Colon (tissue), 2 donors: ENCODE measurements around the gene S1PR1.

ENCODE experiments used
- FAIRE-seq: peaks from 2 replicates; lab custom pipeline; 2012; peaks lifted over from hg19 to GRCh38; lab: Jason Lieb, UNC
- donor health status: control.
- donor health status: control.

Gene S1PR1

DNA sequence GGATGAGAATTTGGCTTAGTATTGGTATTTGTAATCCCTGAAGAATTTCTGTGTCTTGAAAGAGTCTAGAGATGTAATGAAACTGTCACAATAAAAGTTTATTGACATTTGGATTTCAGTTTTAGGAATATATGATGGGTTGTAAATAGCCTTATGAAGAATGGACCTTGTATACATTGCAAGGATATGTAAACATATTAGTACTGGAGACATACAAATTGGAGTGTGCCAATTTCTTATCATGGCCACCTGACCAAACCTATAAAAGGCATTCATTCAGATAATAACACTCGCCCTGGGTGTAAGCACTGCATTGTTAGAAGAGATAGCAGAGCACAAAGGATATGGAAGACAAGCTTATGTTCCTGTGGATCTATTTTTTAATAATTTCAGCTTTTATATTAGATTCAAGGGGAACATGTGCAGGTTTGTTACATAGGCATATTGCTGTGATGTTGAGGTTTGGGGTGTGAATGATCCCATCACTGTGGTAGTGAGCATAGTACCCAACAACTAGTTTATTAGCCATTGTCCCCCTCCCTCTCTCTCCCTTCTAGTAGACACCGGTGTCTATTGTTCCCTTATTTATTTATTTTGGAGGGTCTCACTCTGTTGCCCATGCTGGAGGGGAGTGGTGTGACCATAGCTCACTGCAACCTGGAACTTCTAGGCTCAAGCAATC, 8.6 kb downstream of the S1PR1 start:
- no peak for FAIRE-seq

DNA sequence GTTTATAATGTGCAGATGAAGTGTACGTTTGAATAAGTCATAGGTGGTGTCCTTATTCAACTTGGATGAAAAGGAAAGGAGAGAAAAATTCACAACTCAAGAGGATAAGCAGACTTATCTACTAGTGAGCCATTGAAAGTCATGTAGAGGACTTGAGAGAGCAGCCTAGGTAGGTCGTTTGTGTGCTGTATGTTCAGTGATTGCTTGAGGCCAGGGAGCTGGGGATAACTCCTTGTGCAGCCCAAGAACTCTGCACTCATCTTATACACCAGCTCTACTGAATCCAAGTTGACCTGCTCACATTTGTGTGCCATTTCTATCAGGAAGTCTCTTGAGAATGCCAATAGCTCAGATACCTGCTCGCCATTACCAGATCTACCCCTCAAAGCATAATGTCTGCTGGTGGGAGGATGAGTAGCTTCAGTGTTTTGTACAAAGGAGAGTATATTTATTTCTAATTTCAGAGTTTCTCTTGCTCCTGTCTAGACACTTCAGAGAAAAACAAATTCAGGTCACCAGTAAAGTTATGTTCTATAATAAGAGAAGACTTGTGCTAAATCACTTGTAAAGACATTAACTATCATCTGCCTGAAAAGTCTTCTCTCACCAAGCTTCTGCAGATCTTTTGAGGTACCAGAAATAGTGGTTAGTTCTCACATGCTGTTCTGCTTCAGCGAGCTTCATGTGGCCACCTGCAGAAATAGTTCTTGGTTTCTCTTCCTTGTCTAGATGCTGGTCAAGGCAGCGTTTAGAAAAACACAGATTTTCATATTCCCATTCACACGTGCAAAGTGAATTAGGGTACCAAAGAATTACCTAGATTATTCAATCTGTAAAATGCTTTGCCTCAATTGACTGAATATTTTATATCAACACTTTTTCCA, 10.8 kb downstream of the S1PR1 start:
- no peak for FAIRE-seq

DNA sequence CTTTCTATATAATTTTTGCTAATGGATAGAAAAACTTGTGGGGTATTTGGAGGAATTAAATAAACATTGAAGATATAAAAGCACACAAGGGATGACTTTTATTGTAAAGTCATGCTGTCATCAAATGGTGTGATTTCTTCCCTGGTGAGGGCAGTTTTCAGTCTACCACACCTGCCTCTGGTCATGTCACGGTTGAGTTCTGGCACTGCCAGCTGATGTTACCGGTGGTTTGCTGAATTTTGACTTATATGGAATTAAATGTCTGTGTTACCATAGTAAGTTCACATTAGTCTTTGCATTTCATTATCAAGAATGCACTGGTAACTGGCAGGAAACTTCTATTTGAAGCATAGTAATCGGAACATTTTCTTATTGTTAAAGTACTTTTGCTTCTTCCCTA, 13.4 kb downstream of the S1PR1 start:
- no peak for FAIRE-seq

DNA sequence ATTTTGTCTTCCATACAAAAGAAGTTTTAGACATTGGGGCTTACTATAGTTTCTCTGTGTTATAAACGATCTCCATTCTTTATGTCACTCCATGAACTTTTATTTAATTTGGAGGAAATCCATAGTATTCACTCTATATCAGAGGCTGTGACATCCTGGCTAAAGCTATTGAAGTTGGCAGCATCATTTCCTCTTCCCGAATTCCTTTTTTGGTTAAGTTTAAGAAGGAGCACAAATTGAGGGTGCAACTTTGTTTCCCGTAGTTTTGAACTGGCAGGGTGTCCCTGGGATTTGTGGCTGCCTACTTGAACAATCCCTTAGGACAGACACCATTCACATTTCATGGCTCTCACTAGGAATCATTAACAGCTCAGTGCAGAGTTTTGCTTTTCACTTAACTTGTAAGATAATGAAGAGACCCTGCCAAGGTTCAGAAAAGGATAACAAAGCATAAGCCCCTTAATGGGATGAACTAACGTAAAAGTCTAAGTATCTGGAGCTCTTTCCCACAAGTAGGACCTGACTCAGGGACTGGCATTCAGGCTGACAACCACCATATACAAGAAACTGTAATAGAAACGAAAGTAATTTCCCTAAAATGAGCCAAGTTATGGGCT, 13.9 kb downstream of the S1PR1 start:
- FAIRE-seq = no peak

DNA sequence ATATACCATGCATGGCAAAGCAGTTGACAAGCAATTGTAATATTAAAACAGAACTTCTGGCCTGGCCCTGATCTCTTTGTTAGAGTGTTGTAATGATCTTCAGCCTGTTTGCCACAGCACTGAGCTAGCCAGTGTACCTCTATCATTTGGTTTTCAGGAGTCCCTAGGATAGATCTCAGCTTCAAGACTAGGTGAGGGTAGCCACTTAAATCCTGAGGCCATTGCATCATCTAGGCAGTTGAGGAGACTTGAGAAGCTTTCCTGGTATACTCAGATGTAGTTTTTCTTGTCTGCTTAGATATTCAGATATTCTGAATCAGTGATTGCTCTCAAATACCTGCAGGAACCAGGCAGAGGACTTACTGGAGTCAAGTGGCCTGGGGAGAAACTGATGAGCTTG, 14.7 kb downstream of the S1PR1 start:
- no peak for FAIRE-seq

DNA sequence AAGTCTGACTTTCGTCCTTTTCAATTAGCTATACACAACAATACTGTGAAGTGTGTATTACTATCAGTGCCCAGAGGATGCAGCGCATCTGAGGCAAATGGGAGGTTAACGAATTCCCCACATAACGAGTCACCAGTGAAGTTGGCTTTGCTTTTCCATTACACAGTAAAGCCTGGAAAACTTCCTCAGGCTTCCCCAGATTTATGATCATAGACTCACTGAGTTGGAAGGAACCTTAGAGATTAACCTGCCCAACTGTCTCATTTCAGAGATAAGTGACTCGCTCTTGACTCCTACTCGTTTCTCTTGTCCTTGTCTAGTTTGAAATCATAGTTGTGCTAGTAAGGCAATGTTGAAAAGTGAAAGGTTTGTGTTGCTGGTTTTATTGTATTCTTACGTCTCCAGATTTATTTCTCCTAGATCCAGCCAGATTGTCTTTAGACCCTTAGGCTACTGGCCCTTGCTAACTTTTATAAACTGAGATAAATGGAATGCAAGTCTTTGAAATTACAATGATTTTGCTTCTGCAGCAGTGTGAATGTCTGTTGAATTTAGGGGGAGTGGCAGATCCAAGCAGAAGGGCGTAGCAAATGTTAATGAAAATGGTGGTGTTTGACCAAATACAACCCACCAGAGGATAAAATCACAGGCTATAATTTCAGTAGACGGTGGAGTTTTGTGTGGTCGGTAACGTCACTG, 17.3 kb downstream of the S1PR1 start:
- FAIRE-seq = no peak

DNA sequence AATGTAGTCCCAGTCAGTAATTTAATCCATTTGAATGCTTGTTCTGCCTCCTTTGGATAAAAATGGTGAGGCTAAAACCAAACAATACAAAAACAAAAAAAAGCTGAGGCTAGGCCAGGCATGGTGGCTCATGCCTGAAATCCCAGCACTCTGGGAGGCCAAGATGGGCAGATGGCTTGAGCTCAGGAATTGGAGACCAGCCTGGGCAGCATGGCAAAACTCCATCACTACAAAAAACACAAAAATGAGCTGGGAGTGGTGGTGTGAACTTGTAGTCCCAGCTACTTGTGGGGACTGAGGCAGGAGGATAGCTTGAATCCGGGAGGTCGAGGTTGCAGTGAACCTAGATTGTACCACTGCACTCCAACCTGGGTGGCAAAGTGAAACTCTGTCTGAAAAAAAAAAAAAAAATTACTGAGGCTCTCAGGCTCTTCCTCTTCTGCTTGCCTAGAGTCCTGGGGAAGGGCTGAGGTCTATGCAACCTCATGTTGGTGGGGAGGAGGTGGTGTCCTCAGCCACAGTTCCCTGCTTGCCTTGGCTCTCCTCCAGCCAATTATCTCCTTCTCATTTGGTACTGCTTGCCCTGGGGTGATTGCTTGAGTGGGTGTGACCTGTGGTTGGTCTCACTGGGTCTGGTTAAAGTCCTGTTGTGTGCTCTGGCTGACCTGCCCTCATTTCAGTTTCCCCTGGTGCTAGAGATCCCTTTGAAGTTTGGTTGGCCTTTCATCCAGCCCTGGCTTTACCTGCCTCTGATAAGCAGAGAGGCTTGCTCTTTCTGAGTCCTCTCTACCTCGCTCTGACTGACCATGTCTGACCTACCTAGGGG, 20.9 kb downstream of the S1PR1 start:
- no peak for FAIRE-seq

DNA sequence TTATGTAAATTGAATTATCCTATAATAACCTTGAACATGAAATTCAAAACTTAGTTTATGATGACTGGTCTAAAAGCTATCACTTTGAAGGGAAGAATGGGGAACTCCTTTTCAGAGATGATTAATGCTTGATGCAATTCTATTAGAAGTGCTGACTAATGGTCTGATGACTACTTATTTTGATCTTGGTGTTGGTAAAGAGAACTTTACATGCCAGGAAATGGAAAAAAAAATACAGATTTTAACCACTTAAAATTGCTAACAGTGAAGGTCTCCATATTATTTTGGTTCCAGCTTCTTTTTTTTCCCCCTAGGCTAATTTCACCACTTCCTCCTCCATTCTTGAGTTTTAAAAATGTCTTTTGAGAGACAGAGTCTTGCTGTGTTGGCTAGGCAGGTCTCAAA, 22.9 kb downstream of the S1PR1 start:
- FAIRE-seq = no peak

DNA sequence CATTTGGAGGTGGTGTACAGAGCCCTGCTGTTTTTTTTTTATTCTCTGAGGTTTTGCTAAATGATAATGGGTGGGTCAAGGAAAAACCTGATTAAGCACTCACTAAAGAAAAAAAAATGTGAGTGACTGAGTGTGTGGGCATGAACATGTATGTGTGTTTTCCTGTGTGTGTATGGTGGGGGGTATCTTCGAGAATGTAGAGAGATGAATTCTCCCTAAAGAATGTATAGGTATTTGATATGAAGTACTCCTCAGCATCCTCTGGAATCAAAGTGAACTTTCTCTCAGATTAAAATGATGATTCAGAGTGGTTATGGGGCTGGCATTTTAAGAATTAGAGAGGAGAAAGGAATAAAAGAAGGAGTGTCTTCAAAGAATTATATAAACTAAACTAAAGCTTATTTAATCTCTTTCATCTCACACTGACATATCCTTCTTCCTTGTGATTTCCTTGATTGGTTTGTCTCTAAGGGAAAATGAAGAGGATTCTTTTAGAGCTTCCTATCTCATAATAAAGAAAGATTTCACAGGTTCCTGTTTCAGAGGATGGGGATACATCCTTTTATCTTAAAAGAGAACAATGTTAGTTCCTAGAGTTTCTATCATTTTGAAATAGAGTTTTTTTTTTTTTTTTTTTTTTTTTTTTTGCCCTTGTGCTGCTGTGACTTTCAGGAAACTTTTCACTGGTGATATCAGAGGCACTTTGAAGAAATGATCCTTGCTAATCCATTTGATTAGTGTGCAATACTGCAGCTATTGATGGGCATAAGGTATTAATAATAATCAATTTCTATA, 23.9 kb downstream of the S1PR1 start:
- no peak for FAIRE-seq

DNA sequence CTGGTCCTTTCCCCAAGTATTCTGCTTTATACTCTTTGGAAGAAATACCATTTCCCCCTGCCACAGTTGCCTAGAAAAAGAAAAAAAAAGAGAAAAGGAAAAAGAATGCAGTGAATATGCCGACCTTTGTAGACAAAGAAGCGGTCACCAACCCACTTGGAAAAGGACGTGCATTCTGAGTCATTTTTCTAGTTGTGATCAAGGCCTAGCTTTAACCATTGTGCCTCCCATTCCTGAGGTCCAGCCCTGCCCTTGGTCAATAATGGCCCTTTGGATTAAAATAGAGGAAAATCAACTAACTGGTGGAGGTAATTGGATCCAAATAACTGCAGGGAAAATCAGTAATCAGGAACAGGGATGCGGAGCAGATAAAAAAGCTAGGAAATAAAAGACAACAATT, 24.8 kb downstream of the S1PR1 start:
- no peak for FAIRE-seq

DNA sequence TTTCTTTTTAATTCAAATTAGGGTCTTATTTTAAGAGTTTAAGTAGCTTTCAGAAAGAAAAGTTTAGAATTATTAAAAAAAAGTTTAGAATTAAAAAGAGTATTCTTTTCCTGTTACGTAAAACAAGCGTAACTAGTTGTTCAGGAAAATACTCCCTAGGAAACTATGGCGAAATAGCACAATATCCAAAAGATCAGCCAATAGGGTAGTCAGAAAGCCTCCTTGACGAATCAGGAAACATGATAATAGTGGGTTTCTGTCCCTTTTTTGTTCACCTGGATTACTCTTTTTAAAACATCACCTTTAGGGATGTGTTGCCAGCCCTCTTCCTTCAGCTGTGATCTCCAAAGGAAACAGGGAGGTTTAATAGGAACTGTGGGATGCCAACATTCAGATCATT, 25.2 kb downstream of the S1PR1 start:
- no peak for FAIRE-seq

DNA sequence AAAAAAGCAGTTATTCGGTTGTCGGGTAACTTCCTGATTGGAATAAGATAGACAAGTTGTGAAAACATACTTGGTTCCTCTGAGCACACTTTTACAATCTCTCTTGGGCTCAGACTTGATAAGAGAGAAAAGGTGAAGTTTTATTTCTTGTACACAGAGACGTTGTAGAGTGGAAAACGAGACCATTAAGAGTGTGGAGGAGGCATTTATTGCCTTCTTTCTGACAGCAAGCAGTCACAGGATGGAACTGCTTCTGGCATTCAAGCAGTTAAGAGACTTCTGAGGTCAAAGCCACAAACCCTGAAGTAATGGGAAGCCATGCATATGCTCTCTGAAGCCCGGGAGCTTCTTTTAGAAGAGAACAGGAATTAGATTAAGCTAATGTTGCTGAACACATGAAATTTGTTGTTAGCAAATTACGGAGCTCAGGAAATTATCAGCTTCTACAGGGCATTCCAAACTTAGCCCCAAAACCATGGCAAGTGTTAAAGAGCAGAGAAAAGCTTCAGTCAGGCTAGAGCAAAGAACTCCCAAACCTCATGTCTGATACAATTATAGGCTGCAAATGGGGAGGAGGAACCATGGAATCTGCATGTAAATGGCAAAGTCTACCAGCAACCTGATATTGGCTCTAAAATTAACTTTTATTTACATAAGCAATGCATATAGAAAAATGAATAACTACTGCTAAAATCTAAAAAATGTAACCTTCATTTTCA, 26.0 kb downstream of the S1PR1 start:
- no peak for FAIRE-seq

DNA sequence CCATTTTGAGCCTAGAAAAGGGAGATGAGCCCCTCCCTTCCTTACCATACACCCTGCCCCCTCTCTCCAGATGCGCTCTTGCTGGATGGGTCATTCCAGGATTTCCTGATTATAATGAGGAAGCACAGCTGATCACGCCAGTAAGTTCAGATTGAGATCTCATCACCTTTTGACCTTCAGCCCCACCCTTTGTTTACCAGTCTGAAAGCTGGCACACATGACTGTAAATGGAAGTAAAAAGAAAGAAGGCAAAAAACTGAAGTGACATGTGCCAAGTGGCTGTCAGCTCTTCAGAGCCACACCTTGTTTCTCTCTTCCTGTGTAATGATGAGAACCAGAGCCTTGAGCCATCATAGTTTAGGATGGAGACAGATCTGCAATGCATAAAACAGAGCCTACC, 27.9 kb downstream of the S1PR1 start:
- no peak for FAIRE-seq

DNA sequence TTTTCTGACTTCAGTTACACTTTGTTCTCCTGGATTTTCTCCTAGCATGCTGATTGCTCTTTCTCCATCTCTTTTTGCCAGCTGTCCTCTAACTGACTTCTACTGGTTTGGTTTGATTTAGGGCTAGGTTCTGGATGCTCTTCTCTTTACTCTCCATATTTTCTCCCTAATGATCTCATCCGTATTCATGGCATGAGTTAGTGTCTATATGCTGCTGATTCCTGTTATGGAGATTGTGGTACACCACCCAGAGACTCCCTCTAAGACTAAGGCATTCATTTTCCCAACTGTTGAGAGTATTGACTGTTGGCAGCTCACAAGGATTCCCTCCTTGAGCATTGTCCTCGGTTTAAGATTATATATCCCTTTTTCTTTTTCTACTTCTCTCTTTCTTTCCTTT, 28.9 kb downstream of the S1PR1 start:
- FAIRE-seq = no peak

DNA sequence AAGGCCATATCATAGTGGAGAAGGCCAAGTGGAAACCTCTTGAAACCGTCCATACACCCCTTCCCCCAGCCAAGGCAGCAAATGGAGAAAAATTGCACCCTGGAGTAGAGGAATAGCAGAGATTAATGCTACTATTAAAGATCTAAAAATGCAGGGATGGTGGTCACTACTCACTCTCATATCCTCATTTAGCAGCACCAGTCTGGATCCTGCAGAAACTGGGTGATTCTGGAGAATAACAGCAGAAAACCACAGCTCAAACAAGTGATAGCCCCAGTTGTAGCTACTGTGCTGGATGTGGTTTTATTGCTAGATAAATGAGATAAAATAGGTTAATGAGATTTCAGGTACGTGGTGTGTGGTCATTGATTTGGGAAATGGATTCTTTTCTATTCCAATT, 30.3 kb downstream of the S1PR1 start:
- no peak for FAIRE-seq

DNA sequence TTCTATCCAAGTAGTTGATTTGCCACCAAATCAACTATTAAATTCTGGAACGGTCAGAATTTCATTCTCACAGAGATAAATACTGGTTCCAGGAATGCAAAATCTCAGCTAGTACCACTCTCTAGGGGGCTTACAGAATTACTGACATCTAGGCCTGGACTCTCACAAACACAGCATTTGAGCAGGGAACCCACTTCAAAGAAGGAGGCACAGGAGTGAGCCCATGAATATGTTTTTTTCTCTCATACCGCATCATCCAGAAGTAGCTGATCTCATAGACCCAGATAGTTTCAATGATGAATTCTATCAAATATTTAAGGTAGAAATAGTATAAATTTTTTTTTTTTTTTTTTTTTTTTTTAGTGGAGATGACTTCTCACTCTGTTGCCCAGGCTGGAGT, 32.1 kb downstream of the S1PR1 start:
- FAIRE-seq = no peak

DNA sequence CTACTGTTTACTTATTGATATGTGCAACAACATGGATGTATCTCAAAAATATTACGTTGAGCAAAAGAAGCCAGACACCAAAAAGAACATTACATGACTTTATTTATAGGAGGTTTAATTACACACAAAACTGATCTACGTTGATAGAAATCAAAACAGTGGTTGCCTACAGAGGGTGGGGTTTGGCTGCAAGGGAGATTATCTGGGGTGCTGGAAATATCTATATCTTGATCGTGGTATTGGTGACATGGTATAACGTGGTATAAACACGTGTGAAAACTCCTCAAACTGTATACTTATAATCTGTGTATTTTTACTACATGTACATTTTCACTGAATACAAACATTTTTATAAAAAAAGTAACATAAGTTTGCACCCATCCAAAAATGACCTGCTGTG, 38.9 kb downstream of the S1PR1 start:
- no peak for FAIRE-seq

DNA sequence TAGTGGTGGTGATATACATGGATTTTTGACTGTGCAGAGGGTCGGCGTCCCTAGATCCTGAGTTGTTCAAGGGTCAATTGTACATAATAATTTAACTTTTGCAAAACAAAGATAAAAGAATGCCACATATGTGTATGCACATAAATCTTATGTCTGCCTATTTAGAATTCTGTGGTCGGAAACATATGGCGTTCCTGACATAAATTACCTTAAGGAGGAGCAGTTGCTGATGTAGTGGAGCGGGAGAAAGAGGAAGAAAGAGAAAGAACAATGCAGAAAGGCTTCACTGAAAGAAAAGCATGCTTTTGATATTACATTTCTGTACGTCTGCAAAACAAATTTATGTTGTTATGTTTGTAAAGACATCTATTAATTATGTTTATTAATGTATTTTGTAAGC, 40.0 kb downstream of the S1PR1 start:
- no peak for FAIRE-seq

DNA sequence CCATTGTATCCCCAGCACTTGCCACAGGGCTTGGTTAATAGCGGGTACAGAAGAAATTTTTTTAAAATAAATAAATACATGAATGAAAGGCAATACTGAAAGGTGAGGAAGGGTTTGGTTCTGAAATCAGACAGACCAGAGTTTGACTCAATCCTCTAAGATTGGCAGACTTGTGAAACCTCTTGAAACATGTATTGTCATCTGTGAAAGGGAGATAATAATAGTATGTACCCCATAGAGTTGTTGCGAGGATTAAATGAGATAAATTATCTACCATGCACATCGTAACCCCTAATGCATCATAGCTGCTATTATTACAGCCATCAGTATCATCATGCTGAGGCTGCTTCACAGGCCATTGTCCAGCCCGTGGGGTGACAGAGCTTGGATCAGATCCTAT, 41.4 kb downstream of the S1PR1 start:
- no peak for FAIRE-seq

DNA sequence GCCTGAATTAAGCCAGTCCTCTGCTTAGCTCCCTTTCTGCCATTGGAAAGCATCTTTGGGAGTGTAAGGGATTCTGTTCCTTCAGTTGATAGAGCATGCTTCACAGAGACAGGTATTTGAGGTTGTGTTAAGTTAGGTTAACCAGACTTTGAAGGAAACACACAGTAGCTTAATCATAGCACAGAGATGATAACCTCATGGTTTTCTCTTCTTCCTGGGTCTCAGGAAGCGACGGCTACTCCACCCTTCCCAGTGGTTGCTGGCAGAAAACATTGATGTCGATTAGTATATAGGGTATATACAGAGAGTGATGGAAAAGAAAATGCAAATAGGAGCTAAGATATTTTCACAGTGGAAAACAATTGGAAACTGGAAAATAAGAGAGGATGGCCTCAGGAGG, 42.0 kb downstream of the S1PR1 start:
- no peak for FAIRE-seq
